Measurements from ENCODE around the gene ITFG1.
"Not testable (repeated sequence)": the region's sequence is repeated elsewhere in the genome, so short reads cannot be mapped to it uniquely, and the experiment has no call there.

ITFG1 gene

GRCh38 chr16:47143677-47144558, 316.9 kb downstream of the ITFG1 start, which contains the start of gene NETO2:
NETO2 (minus strand) TSS chr16:47143945; CDS start chr16:47143612, 333 bp downstream.
- DNase-seq: peak; percentile 52 to 83 (median 81)

GRCh38 chr16:47142821-47143676, 317.8 kb downstream of the ITFG1 start:
- peak; percentile 72 to 88 (median 86) for DNase-seq

- peak in 1 of 3 experiments; percentile 70 for DNase-seq
Observed at GRCh38 chr16:47142486-47142820, 318.4 kb downstream of the ITFG1 start.

- peak; percentile 86 to 95 (median 88) for DNase-seq
Observed at GRCh38 chr16:47141773-47142485, 318.9 kb downstream of the ITFG1 start.

GRCh38 chr16:47140686-47141085, 320.2 kb downstream of the ITFG1 start:
- DNase-seq: no peak

GRCh38 chr16:47139561-47140185, 321.2 kb downstream of the ITFG1 start:
- DNase-seq: no peak

- DNase-seq: not testable (repeated sequence)
Observed at GRCh38 chr16:47137925-47138324, 322.9 kb downstream of the ITFG1 start.

- DNase-seq: no peak
Observed at GRCh38 chr16:47136099-47136842, 324.6 kb downstream of the ITFG1 start.

- peak in 1 of 3 experiments; percentile 38 for DNase-seq
Observed at GRCh38 chr16:47134550-47134949, 326.3 kb downstream of the ITFG1 start.

- DNase-seq: no peak
Observed at GRCh38 chr16:47132308-47132707, 328.6 kb downstream of the ITFG1 start.

- DNase-seq: no peak
Observed at GRCh38 chr16:47129755-47130435, 331.0 kb downstream of the ITFG1 start.

- peak in 2 of 3 experiments; percentile 1 to 12 for DNase-seq
Observed at GRCh38 chr16:47127541-47127940, 333.3 kb downstream of the ITFG1 start.

GRCh38 chr16:47125757-47126156, 335.1 kb downstream of the ITFG1 start:
- DNase-seq: no peak

- DNase-seq: no peak
Observed at GRCh38 chr16:47113130-47113529, 347.7 kb downstream of the ITFG1 start.

GRCh38 chr16:47110939-47111338, 349.9 kb downstream of the ITFG1 start:
- no peak for DNase-seq

- DNase-seq: no peak
Observed at GRCh38 chr16:47109361-47109760, 351.5 kb downstream of the ITFG1 start.
